ENCODE data around the gene ARAF.

DNA sequence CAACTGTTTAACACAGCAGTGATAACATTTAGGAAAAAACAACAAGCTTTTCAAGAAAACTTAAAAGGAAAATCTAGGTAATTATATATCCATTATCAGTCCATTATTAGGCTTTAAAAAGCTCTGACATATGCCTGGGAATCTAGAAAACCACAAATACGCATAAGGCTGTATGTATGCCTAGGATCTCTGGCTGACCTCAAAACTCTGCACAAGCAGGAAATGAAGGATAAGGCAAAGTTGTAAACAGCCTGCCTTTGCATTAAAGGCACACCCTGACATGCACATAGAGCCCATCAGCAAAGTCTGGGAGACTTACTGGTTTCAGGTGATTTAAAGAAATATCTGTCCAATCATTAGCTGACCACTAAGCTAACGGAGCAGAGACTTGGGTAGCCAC is 35.3 kb downstream of the ARAF start:
- TF ChIP-seq POLR2AphosphoS5 (IDR thresholded peaks at IDR 0.05; ENCODE audit: low read depth, low read length) (no peak), POLR2A (IDR thresholded peaks at IDR 0.05; ENCODE audit: control extremely low read depth in 1 of 2, low read depth in 2 of 2, low read length in 2 of 2) (no peak), KDM1A (IDR thresholded peaks at IDR 0.05; ENCODE audit: borderline replicate concordance, low read length) (no peak), BRCA1 (IDR thresholded peaks at IDR 0.05; ENCODE audit: low read depth, low read length) (no peak), EZH2 (IDR thresholded peaks at IDR 0.05; ENCODE audit: low read depth, low read length, severe bottlenecking) (no peak), CEBPB (IDR thresholded peaks at IDR 0.05; ENCODE audit: low read depth, low read length) (no peak), ZNF274 (IDR thresholded peaks at IDR 0.05; ENCODE audit: borderline replicate concordance, extremely low read depth, low read length) (no peak), RFX5 (IDR thresholded peaks at IDR 0.05; ENCODE audit: borderline replicate concordance, low read depth, low read length) (no peak), EP300 (IDR thresholded peaks at IDR 0.05; ENCODE audit: borderline replicate concordance in 1 of 2, low read depth in 2 of 2, low read length in 2 of 2) (no peak), CREB1 (IDR thresholded peaks at IDR 0.05) (no peak), SIN3A (conservative IDR thresholded peaks at IDR 0.05 in 1 of 2, IDR thresholded peaks at IDR 0.05 in 1 of 2; ENCODE audit: low read depth in 1 of 2, low read length in 2 of 2) (no peak)
- TF ChIP-seq, protein P1, sequence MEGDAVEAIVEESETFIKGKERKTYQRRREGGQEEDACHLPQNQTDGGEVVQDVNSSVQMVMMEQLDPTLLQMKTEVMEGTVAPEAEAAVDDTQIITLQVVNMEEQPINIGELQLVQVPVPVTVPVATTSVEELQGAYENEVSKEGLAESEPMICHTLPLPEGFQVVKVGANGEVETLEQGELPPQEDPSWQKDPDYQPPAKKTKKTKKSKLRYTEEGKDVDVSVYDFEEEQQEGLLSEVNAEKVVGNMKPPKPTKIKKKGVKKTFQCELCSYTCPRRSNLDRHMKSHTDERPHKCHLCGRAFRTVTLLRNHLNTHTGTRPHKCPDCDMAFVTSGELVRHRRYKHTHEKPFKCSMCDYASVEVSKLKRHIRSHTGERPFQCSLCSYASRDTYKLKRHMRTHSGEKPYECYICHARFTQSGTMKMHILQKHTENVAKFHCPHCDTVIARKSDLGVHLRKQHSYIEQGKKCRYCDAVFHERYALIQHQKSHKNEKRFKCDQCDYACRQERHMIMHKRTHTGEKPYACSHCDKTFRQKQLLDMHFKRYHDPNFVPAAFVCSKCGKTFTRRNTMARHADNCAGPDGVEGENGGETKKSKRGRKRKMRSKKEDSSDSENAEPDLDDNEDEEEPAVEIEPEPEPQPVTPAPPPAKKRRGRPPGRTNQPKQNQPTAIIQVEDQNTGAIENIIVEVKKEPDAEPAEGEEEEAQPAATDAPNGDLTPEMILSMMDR (IDR thresholded peaks at IDR 0.05; ENCODE audit: control extremely low read depth in 1 of 3, insufficient read depth in 1 of 3, low read depth in 1 of 3, low read length in 3 of 3), result no peak
- TF ChIP-seq, protein P2, sequence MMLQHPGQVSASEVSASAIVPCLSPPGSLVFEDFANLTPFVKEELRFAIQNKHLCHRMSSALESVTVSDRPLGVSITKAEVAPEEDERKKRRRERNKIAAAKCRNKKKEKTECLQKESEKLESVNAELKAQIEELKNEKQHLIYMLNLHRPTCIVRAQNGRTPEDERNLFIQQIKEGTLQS (IDR thresholded peaks at IDR 0.05; ENCODE audit: insufficient read depth, low read depth, low read length), result no peak

Measured in H1 (cell line).